MG63 (cell line): Measurements from ENCODE around the gene DEAF1. TPM values are rescaled to one million over a fixed set of nuclear protein-coding genes. Genes with fewer than 3 reads are reported as not detected.

ENCODE experiments used
- DNase-seq: peaks from one replicate; pipeline ENCODE4 v3.0.0-alpha.2; 2020
- H3K27me3 ChIP-seq: fragments of 250-450 bp; sonication (Bioruptor Pico); 2 replicates; pipeline ENCODE4 v1.5.1; 2020; ENCODE audit warnings: mild to moderate bottlenecking, moderate library complexity
- H3K36me3 ChIP-seq: fragments of 250-450 bp; sonication (Bioruptor Pico); 2 replicates; pipeline ENCODE4 v1.5.1; 2020; ENCODE audit warnings: mild to moderate bottlenecking, moderate library complexity
- H3K4me3 ChIP-seq: fragments of 250-450 bp; sonication (Bioruptor Pico); 2 replicates; pipeline ENCODE4 v1.5.1; 2020; ENCODE audit warnings: mild to moderate bottlenecking, moderate library complexity
- H3K9me3 ChIP-seq: fragments of 250-450 bp; sonication (Bioruptor Pico); 2 replicates; pipeline ENCODE4 v1.5.1; 2020; ENCODE audit warnings: mild to moderate bottlenecking, moderate library complexity
- total RNA-seq: library from RNA; depleted of rRNA; stranded (reverse); fragments of >200 nt; shearing (Covaris generic); gene quantifications from 2 replicates; pipeline ENCODE4 v1.2.3, GENCODE V29; 2014; ENCODE audit warnings: low replicate concordance; rRNA removed

DEAF1 gene
- total RNA-seq, 1 experiment from 2014 or later = 34.6 TPM

- DNase-seq = no peak
- no peak overlapping the region for H3K4me3 ChIP-seq
- peaks cover 92% of the 10 kb centered on the region for H3K36me3 ChIP-seq
- no peaks in the 10 kb centered on the region for H3K27me3 ChIP-seq
- H3K9me3 ChIP-seq = no peaks in the 10 kb centered on the region
These were observed 87.8 kb downstream of the DEAF1 start for GRCh38 chr11:607020-607780.

DNA sequence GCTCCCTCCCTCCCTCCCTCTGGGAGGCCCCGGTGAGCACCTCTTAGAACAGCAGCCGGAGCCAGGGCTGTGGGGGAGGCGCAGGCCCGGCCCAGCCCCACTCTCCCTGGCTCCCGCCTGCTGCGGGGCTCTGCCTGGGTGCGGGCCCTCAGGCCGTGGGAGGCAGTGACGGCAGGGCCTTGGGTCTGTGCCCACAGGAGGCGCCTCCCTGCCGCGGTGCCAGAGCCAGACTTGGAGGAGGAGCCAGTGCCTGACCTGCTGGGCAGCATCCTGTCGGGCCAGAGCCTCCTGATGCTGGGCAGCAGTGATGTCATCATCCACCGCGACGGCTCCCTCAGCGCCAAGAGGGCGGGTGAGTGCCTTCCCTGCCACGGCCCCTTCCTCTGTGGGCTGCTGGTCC lies 88.8 kb downstream of the DEAF1 start:
- Histone ChIP-seq H3K27me3 (no peaks in the 10 kb centered on the region), H3K9me3 (no peaks in the 10 kb centered on the region), H3K4me3 (no peak overlapping the region), H3K36me3 (peaks cover 92% of the 10 kb centered on the region)
- peak; percentile 43 for DNase-seq

DNA sequence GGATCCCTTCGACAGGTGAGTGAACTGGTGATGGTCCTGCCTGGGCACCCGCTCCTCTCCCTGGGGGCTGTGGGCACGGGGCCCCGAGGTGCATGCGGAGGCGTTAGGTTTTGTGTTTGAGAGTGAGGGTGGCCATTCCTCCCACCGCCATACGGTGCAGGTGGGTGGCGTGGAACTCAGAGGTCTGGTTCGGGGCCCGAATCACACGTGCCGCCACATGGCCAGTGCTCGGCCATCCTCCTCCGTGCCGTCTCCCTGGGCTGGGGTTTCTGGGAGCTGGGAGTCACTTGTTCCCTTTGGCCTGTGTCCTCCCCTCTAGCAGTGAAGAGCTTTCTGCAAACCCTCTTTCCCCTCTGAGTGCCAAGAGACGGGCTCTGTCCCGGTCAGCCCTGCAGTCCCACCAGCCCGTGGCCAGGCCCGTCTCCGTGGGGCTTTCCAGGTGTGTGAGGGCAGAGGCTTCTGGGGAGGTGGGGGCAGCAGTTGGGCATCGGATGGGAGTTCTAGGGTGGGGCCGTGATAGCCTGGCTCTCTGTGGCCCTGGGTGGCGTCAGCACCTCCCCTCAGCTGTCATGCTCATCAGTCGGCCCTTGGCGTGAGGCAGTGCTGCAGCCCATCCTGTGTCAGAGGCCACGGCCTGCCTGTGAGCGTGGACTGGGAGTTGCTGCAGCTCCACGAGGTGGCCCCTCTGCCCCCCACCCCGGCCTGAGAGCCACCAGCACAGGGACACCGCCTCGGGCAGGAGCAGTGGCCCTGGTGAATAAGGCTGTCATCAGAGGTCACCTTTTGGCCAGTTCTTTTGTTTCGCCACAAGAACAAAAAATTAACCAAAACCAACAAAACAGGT lies 89.5 kb downstream of the DEAF1 start:
- Histone ChIP-seq H3K27me3 (no peaks in the 10 kb centered on the region), H3K4me3 (no peak overlapping the region), H3K9me3 (no peaks in the 10 kb centered on the region), H3K36me3 (peaks cover 91% of the 10 kb centered on the region)
- DNase-seq = no peak

DNA sequence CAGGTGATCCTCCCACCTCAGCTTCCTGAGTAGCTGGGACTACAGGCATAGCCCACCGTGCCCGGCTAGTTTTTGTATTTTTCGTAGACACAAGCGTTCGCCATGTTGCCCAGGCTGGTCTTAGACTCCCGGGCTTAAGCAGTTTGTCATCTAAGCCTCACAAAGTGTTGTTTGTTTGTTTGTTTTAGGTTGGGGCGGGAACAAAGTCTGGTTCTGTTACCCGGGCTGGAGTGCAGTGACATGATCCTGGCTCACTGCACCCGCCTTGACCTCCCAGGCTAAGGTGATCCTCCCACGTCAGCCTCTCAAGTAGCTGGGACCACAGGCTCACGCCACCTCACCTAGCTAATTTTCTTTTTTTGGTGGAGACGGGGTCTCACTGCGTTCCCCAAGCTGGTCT lies 91.9 kb downstream of the DEAF1 start:
- Histone ChIP-seq H3K27me3 (no peaks in the 10 kb centered on the region), H3K4me3 (no peak overlapping the region), H3K36me3 (peaks cover 89% of the 10 kb centered on the region), H3K9me3 (no peaks in the 10 kb centered on the region)
- no peak for DNase-seq

DNA sequence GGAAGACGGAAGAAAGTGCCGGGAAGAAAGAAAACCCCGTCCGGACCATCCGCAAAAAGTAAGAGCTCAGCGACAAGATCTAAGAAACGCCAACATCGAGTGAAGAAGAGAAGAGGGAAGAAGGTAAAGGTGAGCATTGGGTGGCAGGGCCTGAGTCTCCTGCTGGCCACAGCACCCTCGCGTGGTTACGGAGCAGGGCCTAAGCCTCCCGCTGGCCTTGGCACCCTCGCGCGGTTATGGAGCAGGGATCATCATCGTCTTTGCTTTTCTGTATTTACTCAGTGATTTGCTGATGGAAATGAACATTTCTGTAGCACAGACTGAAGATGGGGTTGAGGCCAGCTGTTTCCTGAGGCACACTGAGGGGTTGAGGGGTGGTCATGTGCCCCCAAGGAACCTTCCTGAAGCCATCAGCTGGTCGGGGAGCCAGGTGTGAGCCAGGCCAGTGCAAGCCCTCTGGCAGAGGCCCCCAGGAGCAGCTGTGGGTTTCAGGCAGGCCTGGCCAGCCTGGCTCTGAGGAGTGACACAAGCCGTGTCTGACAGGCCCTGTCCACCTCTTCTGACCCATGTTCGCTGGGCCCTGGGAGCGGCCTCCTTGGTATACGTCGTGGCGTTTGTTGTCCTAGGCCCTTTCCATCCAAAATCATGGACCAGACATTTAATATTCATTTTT lies 93.3 kb downstream of the DEAF1 start:
- peaks cover 87% of the 10 kb centered on the region for H3K36me3 ChIP-seq

DNA sequence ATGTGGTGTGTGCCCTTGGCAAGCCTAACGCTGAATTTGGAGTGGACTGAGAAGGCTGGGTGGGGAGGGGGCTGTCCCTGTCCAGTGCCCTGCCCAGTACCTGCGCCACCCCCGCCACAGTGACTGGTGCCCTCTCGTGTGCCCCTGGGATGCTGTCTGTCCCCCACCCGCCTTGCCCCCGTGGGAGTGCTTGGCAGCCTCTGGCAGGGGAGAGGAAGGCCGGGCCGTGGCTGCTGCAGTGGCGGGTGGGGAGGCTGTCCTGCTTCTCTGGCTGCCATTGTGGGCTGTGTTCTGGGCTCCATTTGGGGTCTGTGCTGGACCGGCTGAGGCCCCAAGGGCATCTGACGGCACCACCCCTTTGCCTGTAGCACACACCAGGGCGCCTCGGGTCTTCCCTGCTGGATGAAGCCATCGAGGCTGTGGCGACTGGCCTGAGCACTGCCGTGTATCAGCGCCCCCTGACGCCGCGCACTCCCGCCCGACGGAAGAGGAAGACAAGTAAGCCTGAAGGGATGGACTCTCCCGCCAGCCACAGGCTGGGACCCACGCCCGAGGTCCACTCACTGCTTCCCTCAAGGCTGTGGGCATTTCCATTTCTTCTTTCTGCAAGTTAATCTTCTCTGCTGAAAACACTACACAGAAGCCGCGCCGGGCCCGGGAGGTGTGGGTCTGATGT lies 96.9 kb downstream of the DEAF1 start:
- H3K9me3 ChIP-seq = no peaks in the 10 kb centered on the region
- peaks cover 89% of the 10 kb centered on the region for H3K36me3 ChIP-seq
- DNase-seq = no peak
- no peaks in the 10 kb centered on the region for H3K27me3 ChIP-seq
- H3K4me3 ChIP-seq = no peak overlapping the region

More for the DNA sequence above, 93.3 kb downstream of the DEAF1 start:
- DNase-seq = no peak
- Histone ChIP-seq H3K4me3 (no peak overlapping the region), H3K9me3 (no peaks in the 10 kb centered on the region), H3K27me3 (no peaks in the 10 kb centered on the region)

DNA sequence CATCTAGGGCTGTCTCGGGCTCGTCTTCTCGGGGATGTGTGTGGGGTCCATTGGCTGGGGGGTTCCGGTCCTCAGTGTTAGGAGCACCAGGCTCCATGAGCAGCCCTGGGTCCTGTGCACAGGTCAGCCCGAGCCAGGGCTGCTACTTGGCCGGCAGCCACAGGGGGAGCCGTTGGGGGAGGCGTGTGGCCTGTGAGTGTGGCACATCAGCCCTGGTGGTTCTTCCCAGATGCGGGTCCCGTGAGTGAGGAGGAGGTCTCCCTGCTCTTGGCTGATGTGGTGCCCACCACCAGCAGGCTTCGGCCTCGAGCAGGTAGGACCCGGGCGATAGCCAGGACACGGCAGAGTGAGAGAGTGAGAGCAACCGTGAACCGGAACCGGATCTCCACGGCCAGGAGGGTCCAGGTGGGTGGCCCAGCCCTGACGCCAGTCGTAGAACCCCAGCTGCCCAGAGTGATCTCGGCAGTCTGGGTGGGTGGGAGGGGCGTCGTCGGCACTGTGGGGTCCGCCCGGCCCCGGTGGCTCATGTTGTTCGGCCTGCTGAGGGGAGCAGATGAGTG lies 97.8 kb downstream of the DEAF1 start:
- H3K4me3 ChIP-seq = no peak overlapping the region
- no peaks in the 10 kb centered on the region for H3K9me3 ChIP-seq
- H3K36me3 ChIP-seq = peaks cover 92% of the 10 kb centered on the region
- no peaks in the 10 kb centered on the region for H3K27me3 ChIP-seq
- DNase-seq = no peak

GRCh38 chr11:596374-596773 lies 98.6 kb downstream of the DEAF1 start:
- Histone ChIP-seq H3K36me3 (peaks cover 90% of the 10 kb centered on the region), H3K4me3 (no peak overlapping the region), H3K9me3 (no peaks in the 10 kb centered on the region), H3K27me3 (no peaks in the 10 kb centered on the region)
- no peak for DNase-seq

GRCh38 chr11:595400-595799 lies 99.6 kb downstream of the DEAF1 start:
- Histone ChIP-seq H3K9me3 (no peaks in the 10 kb centered on the region), H3K27me3 (no peaks in the 10 kb centered on the region), H3K4me3 (no peak overlapping the region), H3K36me3 (peaks cover 92% of the 10 kb centered on the region)
- DNase-seq = no peak

Other genes starting within 250 kb of the DEAF1 start
- 30.2 and 43.3 TPM in 2 replicates for gene PTDSS2, start 244.9 kb downstream of the DEAF1 start, total RNA-seq
- gene RNH1, start 188.0 kb downstream of the DEAF1 start, total RNA-seq = 556 and 832 TPM in 2 replicates
- gene HRAS, start 159.6 kb downstream of the DEAF1 start, total RNA-seq = 78.8 and 207 TPM in 2 replicates
- 0.63 TPM in 1 of 2 replicates, not detected in the other for gene LRRC56, start 157.7 kb downstream of the DEAF1 start, total RNA-seq
- gene LMNTD2, start 134.5 kb downstream of the DEAF1 start, total RNA-seq = 0.20 and 0.30 TPM in 2 replicates
- gene RASSF7, start 134.3 kb downstream of the DEAF1 start, total RNA-seq = 3.0 and 25.8 TPM in 2 replicates
- 35.4 and 55.2 TPM in 2 replicates for gene PHRF1, start 118.8 kb downstream of the DEAF1 start, total RNA-seq
- 9.1 and 10.1 TPM in 2 replicates for gene IRF7, start 79.3 kb downstream of the DEAF1 start, total RNA-seq
- gene CDHR5, start 70.3 kb downstream of the DEAF1 start, total RNA-seq = not detected in 2 replicates
- not detected in 2 replicates for gene SCT, start 68.0 kb downstream of the DEAF1 start, total RNA-seq
- not detected in 2 replicates for gene DRD4, start 58.0 kb downstream of the DEAF1 start, total RNA-seq
- gene TMEM80, start 594 bp upstream of the DEAF1 start, total RNA-seq = 32.4 and 98.7 TPM in 2 replicates
- 10.7 and 23.4 TPM in 2 replicates for gene EPS8L2, start 11.0 kb upstream of the DEAF1 start, total RNA-seq
- 200 and 209 TPM in 2 replicates for gene TALDO1, start 52.2 kb upstream of the DEAF1 start, total RNA-seq
- gene GATD1, start 82.3 kb upstream of the DEAF1 start, total RNA-seq = 46.1 and 80.1 TPM in 2 replicates
- gene CEND1, start 94.9 kb upstream of the DEAF1 start, total RNA-seq = not detected in 2 replicates
- 28.6 and 31.3 TPM in 2 replicates for gene SLC25A22, start 103.1 kb upstream of the DEAF1 start, total RNA-seq
- gene PIDD1, start 110.0 kb upstream of the DEAF1 start, total RNA-seq = 4.9 and 10.8 TPM in 2 replicates
- gene RPLP2, start 114.7 kb upstream of the DEAF1 start, total RNA-seq = 770 and 1,105 TPM in 2 replicates
- gene PNPLA2, start 123.7 kb upstream of the DEAF1 start, total RNA-seq = 4.2 and 12.4 TPM in 2 replicates
- gene CRACR2B, start 132.7 kb upstream of the DEAF1 start, total RNA-seq = not detected in 2 replicates
- gene CD151, start 137.7 kb upstream of the DEAF1 start, total RNA-seq = 1,173 and 1,451 TPM in 2 replicates
- 9.7 and 190 TPM in 2 replicates for gene POLR2L, start 147.3 kb upstream of the DEAF1 start, total RNA-seq
- 222 and 399 TPM in 2 replicates for gene TSPAN4, start 147.6 kb upstream of the DEAF1 start, total RNA-seq
- 88.4 and 139 TPM in 2 replicates for gene CHID1, start 215.6 kb upstream of the DEAF1 start, total RNA-seq
- 22.2 and 43.1 TPM in 2 replicates for gene AP2A2, start 230.6 kb upstream of the DEAF1 start, total RNA-seq